Stimulated activated CD8-positive, alpha-beta memory T cell treated with anti-CD3 and anti-CD28 coated beads, Interleukin-15, amount 100 ng/mL, for 4 hours (primary cell): Measurements from ENCODE around the gene CELF2.

Source experiments
- DNase-seq, 2 donors: peaks; one replicate each; pipeline ENCODE4 v3.0.0-alpha.2; 2020; ENCODE audit warnings: low read depth in 2 of 2

The CELF2 gene

GRCh38 chr10:11194859-11195586 is 177.4 kb downstream of the CELF2 start:
- no peak for DNase-seq

GRCh38 chr10:11195623-11196022 is 178.0 kb downstream of the CELF2 start:
- DNase-seq, result no peak

- no peak for DNase-seq
Observed at GRCh38 chr10:11197266-11197712, 179.6 kb downstream of the CELF2 start.

- DNase-seq, result no peak
Observed at GRCh38 chr10:11197878-11198277, 180.2 kb downstream of the CELF2 start.

GRCh38 chr10:11201911-11202310 is 184.2 kb downstream of the CELF2 start:
- no peak for DNase-seq

- no peak for DNase-seq
Observed at GRCh38 chr10:11204351-11204942, 186.8 kb downstream of the CELF2 start.

- DNase-seq, result no peak
Observed at GRCh38 chr10:11205030-11205772, 187.5 kb downstream of the CELF2 start.

- no peak for DNase-seq
Observed at GRCh38 chr10:11206676-11207559, 189.2 kb downstream of the CELF2 start.

GRCh38 chr10:11207560-11207844 is 189.8 kb downstream of the CELF2 start:
- DNase-seq, result no peak

- no peak for DNase-seq
Observed at GRCh38 chr10:11208243-11208642, 190.6 kb downstream of the CELF2 start.

GRCh38 chr10:11208908-11209829 is 191.5 kb downstream of the CELF2 start:
- DNase-seq, result no peak

GRCh38 chr10:11209830-11210181 is 192.1 kb downstream of the CELF2 start:
- no peak for DNase-seq

GRCh38 chr10:11210211-11210922 is 192.7 kb downstream of the CELF2 start:
- no peak for DNase-seq

- no peak for DNase-seq
Observed at GRCh38 chr10:11212288-11213085, 194.8 kb downstream of the CELF2 start.

- DNase-seq, result no peak
Observed at GRCh38 chr10:11213137-11213536, 195.5 kb downstream of the CELF2 start.

- DNase-seq, result no peak
Observed at GRCh38 chr10:11214407-11214806, 196.7 kb downstream of the CELF2 start.

- no peak for DNase-seq
Observed at GRCh38 chr10:11215471-11215870, 197.8 kb downstream of the CELF2 start.

GRCh38 chr10:11217521-11217920 is 199.8 kb downstream of the CELF2 start:
- DNase-seq, result no peak

GRCh38 chr10:11218395-11218794 is 200.7 kb downstream of the CELF2 start:
- no peak for DNase-seq

GRCh38 chr10:11219431-11219830 is 201.8 kb downstream of the CELF2 start:
- no peak for DNase-seq
